GM21515 (cell line): ENCODE results near the gene METRN.

Source experiments
- ATAC-seq: cut with Tn5 transposase; IDR thresholded peaks from one replicate; pipeline ENCODE4 v1.9.1; 2021; ENCODE audit not compliant: unreplicated experiment

The METRN gene

GRCh38 chr16:677316-678190 is 37.4 kb upstream of the METRN start:
- no peak for ATAC-seq

GRCh38 chr16:678209-678857 is 36.6 kb upstream of the METRN start:
- ATAC-seq, result no peak

- ATAC-seq, result no peak
Observed at GRCh38 chr16:678858-679813, 35.8 kb upstream of the METRN start.

- peak; percentile 34 for ATAC-seq
Observed at GRCh38 chr16:679814-680624, 34.9 kb upstream of the METRN start, which contains the start of gene STUB1. STUB1 (plus strand) TSS chr16:680410; CDS start chr16:680526, 116 bp downstream.

GRCh38 chr16:680625-680945 is 34.3 kb upstream of the METRN start:
- no peak for ATAC-seq

GRCh38 chr16:680967-681745 is 33.8 kb upstream of the METRN start:
- ATAC-seq, result no peak

- ATAC-seq, result no peak
Observed at GRCh38 chr16:681746-682427, 33.0 kb upstream of the METRN start.

GRCh38 chr16:682493-683395 is 32.2 kb upstream of the METRN start:
- no peak for ATAC-seq

- no peak for ATAC-seq
Observed at GRCh38 chr16:683396-684070, 31.4 kb upstream of the METRN start.

GRCh38 chr16:684071-684794 is 30.7 kb upstream of the METRN start, which contains the start of gene JMJD8:
JMJD8 (minus strand) TSS chr16:684334; CDS start chr16:684319, 15 bp downstream.
- peak; percentile 46 for ATAC-seq

- no peak for ATAC-seq
Observed at GRCh38 chr16:684961-685696, 29.8 kb upstream of the METRN start.

- ATAC-seq, result no peak
Observed at GRCh38 chr16:685967-686366, 29.0 kb upstream of the METRN start.

- no peak for ATAC-seq
Observed at GRCh38 chr16:686459-687260, 28.3 kb upstream of the METRN start.

- ATAC-seq, result no peak
Observed at GRCh38 chr16:687499-687898, 27.4 kb upstream of the METRN start.

- no peak for ATAC-seq
Observed at GRCh38 chr16:689175-689897, 25.6 kb upstream of the METRN start.
